ENCODE measurements around the gene CLN5.
A peak's percentile ranks its signal among the peaks of the same experiment; 100 is the strongest.

CLN5 gene

GRCh38 chr13:77016888-77017623 lies 25.2 kb downstream of the CLN5 start:
- DNase-seq (ENCODE audit: low spot score), result no peak

- DNase-seq (ENCODE audit: low spot score), result no peak
Measured at GRCh38 chr13:77019756-77020155, 27.9 kb downstream of the CLN5 start.

- no peak for DNase-seq (ENCODE audit: low spot score)
Measured at GRCh38 chr13:77022341-77022740, 30.5 kb downstream of the CLN5 start.

GRCh38 chr13:77026255-77026860 lies 34.5 kb downstream of the CLN5 start:
- DNase-seq (ENCODE audit: low spot score), result peak; percentile 60

- peak; percentile 83 for DNase-seq (ENCODE audit: low spot score)
Measured at GRCh38 chr13:77026861-77027621, 35.2 kb downstream of the CLN5 start, which contains the start of gene FBXL3. Gene FBXL3 (minus strand): TSS chr13:77027159. CDS start chr13:77021860, 5,299 bp downstream.

- no peak for DNase-seq (ENCODE audit: low spot score)
Measured at GRCh38 chr13:77028202-77028601, 36.3 kb downstream of the CLN5 start.

- no peak for DNase-seq (ENCODE audit: low spot score)
Measured at GRCh38 chr13:77029436-77029835, 37.6 kb downstream of the CLN5 start.

- no peak for DNase-seq (ENCODE audit: low spot score)
Measured at GRCh38 chr13:77031656-77032243, 39.9 kb downstream of the CLN5 start.

GRCh38 chr13:77033717-77034302 lies 41.9 kb downstream of the CLN5 start:
- DNase-seq (ENCODE audit: low spot score), result no peak

GRCh38 chr13:77034881-77035280 lies 43.0 kb downstream of the CLN5 start:
- DNase-seq (ENCODE audit: low spot score), result no peak

- no peak for DNase-seq (ENCODE audit: low spot score)
Measured at GRCh38 chr13:77036279-77036678, 44.4 kb downstream of the CLN5 start.

GRCh38 chr13:77038907-77039480 lies 47.1 kb downstream of the CLN5 start:
- no peak for DNase-seq (ENCODE audit: low spot score)

- DNase-seq (ENCODE audit: low spot score), result no peak
Measured at GRCh38 chr13:77040076-77040475, 48.2 kb downstream of the CLN5 start.

- no peak for DNase-seq (ENCODE audit: low spot score)
Measured at GRCh38 chr13:77040835-77041234, 49.0 kb downstream of the CLN5 start.

- no peak for DNase-seq (ENCODE audit: low spot score)
Measured at GRCh38 chr13:77042566-77043177, 50.8 kb downstream of the CLN5 start.

GRCh38 chr13:77047649-77048343 lies 55.9 kb downstream of the CLN5 start:
- no peak for DNase-seq (ENCODE audit: low spot score)

GRCh38 chr13:77048681-77049080 lies 56.8 kb downstream of the CLN5 start:
- no peak for DNase-seq (ENCODE audit: low spot score)

- no peak for DNase-seq (ENCODE audit: low spot score)
Measured at GRCh38 chr13:77053192-77053591, 61.3 kb downstream of the CLN5 start.

Data from cerebellar cortex (tissue), 1 donor.